ENCODE measurements around the gene VPS51. TPM values are rescaled to one million over a fixed set of nuclear protein-coding genes. Genes with fewer than 3 reads are reported as not detected.

VPS51 gene
- total and polyA plus RNA-seq, 2 experiments from 2014 or later, result 45.3 to 450 TPM

DNA sequence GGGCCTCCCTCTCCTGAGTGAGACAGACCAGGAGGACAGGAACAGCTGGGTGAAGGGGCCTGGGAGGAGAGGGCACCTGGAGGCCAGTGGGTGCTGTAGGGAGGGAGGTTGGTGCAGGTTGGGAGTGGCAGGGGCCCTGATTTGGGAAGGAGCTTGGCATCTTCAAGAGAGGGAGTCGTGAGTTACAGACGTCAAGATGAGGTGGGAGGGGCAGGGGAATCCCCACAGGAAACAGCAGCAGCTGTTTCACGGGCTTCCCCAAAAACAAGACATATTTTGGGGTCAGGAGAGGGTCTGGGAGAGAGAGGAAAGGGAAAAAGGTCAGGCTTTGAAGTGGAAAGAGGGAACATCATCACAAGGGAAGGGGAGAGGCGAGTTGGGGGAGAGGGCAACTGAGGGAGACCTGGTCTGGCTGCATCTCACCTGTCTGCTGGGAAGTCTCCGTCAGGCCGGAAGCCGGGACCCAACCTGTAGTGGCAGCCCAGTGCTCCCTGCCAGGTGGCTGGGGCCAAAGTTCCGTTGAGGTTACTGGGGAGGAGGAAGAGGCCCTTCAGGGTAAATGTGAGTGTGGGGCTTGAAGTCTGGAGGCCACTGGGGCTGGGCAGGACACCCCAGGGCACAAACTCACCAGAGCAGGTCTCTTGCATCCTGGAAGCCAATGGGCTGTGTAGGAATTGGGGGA is 42.0 kb upstream of the VPS51 start (continued):
- TF ChIP-seq, protein P1, sequence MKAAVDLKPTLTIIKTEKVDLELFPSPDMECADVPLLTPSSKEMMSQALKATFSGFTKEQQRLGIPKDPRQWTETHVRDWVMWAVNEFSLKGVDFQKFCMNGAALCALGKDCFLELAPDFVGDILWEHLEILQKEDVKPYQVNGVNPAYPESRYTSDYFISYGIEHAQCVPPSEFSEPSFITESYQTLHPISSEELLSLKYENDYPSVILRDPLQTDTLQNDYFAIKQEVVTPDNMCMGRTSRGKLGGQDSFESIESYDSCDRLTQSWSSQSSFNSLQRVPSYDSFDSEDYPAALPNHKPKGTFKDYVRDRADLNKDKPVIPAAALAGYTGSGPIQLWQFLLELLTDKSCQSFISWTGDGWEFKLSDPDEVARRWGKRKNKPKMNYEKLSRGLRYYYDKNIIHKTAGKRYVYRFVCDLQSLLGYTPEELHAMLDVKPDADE (IDR thresholded peaks at IDR 0.05), result no peak
- TF ChIP-seq, protein P2, sequence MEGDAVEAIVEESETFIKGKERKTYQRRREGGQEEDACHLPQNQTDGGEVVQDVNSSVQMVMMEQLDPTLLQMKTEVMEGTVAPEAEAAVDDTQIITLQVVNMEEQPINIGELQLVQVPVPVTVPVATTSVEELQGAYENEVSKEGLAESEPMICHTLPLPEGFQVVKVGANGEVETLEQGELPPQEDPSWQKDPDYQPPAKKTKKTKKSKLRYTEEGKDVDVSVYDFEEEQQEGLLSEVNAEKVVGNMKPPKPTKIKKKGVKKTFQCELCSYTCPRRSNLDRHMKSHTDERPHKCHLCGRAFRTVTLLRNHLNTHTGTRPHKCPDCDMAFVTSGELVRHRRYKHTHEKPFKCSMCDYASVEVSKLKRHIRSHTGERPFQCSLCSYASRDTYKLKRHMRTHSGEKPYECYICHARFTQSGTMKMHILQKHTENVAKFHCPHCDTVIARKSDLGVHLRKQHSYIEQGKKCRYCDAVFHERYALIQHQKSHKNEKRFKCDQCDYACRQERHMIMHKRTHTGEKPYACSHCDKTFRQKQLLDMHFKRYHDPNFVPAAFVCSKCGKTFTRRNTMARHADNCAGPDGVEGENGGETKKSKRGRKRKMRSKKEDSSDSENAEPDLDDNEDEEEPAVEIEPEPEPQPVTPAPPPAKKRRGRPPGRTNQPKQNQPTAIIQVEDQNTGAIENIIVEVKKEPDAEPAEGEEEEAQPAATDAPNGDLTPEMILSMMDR (conservative IDR thresholded peaks at IDR 0.05; ENCODE audit: low read depth in 2 of 2), result no peak
- no peak for TF ChIP-seq JUNB (IDR thresholded peaks at IDR 0.05; ENCODE audit: unreplicated experiment)

DNA sequence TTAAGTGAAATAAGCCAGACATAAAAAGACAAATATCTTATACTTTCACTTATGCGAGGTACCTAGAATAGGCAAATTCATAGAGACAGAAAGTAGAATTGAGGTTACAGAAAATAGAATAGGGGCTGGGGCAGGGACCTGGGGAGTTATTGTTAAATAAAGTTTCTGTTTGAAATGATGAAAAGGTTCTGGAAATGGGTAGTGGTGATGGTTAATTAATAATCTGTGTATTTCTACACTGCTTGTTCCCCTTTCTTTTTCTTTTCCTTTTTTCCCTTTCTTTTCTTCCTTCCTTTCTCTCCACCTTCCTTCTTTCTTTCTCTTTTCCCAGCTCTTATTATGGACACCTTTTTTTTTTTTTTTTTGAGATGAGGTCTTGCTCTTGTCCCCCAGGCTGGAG is 40.5 kb upstream of the VPS51 start:
- H3K27ac Mint-ChIP-seq, result no peak overlapping the region
- Histone ChIP-seq H3F3A (replicated peaks; ENCODE audit: low read depth) (no peaks in the 10 kb centered on the region), H3K4me2 (no peak overlapping the region), H4K20me1 (replicated peaks; ENCODE audit: insufficient read depth) (no peaks in the 10 kb centered on the region), H2AFZ (no peak overlapping the region), H3K27ac (ENCODE audit: low read depth) (no peak overlapping the region), H3K4me1 (ENCODE audit: insufficient read depth) (no peaks in the 10 kb centered on the region), H3K4me3 (no peak overlapping the region), H3K27me3 (ENCODE audit: insufficient read depth) (no peaks in the 10 kb centered on the region), H3K36me3 (ENCODE audit: insufficient read depth) (no peaks in the 10 kb centered on the region), H3K9me2 (ENCODE audit: insufficient read depth) (no peaks in the 10 kb centered on the region), H3K79me2 (replicated peaks; ENCODE audit: insufficient read depth) (no peaks in the 10 kb centered on the region)
- no peak for DNase-seq (ENCODE audit: low spot score)
- no peaks in the 10 kb centered on the region for H3K4me1 Mint-ChIP-seq
- no peaks in the 10 kb centered on the region for H3K9me3 Mint-ChIP-seq
- no peak overlapping the region for H3K4me3 Mint-ChIP-seq
- ATAC-seq, result no peak
- peaks cover 11% of the 10 kb centered on the region for H3K27me3 Mint-ChIP-seq (ENCODE audit: insufficient read depth, low read depth, poor library complexity)
- no peaks in the 10 kb centered on the region for H3K36me3 Mint-ChIP-seq (ENCODE audit: low read depth)
- TF ChIP-seq STAT1 (IDR thresholded peaks at IDR 0.05; ENCODE audit: unreplicated experiment), result no peak
- TF ChIP-seq, protein P3, sequence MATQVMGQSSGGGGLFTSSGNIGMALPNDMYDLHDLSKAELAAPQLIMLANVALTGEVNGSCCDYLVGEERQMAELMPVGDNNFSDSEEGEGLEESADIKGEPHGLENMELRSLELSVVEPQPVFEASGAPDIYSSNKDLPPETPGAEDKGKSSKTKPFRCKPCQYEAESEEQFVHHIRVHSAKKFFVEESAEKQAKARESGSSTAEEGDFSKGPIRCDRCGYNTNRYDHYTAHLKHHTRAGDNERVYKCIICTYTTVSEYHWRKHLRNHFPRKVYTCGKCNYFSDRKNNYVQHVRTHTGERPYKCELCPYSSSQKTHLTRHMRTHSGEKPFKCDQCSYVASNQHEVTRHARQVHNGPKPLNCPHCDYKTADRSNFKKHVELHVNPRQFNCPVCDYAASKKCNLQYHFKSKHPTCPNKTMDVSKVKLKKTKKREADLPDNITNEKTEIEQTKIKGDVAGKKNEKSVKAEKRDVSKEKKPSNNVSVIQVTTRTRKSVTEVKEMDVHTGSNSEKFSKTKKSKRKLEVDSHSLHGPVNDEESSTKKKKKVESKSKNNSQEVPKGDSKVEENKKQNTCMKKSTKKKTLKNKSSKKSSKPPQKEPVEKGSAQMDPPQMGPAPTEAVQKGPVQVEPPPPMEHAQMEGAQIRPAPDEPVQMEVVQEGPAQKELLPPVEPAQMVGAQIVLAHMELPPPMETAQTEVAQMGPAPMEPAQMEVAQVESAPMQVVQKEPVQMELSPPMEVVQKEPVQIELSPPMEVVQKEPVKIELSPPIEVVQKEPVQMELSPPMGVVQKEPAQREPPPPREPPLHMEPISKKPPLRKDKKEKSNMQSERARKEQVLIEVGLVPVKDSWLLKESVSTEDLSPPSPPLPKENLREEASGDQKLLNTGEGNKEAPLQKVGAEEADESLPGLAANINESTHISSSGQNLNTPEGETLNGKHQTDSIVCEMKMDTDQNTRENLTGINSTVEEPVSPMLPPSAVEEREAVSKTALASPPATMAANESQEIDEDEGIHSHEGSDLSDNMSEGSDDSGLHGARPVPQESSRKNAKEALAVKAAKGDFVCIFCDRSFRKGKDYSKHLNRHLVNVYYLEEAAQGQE (IDR thresholded peaks at IDR 0.05; ENCODE audit: unreplicated experiment), result no peak
- TF ChIP-seq, protein P4, sequence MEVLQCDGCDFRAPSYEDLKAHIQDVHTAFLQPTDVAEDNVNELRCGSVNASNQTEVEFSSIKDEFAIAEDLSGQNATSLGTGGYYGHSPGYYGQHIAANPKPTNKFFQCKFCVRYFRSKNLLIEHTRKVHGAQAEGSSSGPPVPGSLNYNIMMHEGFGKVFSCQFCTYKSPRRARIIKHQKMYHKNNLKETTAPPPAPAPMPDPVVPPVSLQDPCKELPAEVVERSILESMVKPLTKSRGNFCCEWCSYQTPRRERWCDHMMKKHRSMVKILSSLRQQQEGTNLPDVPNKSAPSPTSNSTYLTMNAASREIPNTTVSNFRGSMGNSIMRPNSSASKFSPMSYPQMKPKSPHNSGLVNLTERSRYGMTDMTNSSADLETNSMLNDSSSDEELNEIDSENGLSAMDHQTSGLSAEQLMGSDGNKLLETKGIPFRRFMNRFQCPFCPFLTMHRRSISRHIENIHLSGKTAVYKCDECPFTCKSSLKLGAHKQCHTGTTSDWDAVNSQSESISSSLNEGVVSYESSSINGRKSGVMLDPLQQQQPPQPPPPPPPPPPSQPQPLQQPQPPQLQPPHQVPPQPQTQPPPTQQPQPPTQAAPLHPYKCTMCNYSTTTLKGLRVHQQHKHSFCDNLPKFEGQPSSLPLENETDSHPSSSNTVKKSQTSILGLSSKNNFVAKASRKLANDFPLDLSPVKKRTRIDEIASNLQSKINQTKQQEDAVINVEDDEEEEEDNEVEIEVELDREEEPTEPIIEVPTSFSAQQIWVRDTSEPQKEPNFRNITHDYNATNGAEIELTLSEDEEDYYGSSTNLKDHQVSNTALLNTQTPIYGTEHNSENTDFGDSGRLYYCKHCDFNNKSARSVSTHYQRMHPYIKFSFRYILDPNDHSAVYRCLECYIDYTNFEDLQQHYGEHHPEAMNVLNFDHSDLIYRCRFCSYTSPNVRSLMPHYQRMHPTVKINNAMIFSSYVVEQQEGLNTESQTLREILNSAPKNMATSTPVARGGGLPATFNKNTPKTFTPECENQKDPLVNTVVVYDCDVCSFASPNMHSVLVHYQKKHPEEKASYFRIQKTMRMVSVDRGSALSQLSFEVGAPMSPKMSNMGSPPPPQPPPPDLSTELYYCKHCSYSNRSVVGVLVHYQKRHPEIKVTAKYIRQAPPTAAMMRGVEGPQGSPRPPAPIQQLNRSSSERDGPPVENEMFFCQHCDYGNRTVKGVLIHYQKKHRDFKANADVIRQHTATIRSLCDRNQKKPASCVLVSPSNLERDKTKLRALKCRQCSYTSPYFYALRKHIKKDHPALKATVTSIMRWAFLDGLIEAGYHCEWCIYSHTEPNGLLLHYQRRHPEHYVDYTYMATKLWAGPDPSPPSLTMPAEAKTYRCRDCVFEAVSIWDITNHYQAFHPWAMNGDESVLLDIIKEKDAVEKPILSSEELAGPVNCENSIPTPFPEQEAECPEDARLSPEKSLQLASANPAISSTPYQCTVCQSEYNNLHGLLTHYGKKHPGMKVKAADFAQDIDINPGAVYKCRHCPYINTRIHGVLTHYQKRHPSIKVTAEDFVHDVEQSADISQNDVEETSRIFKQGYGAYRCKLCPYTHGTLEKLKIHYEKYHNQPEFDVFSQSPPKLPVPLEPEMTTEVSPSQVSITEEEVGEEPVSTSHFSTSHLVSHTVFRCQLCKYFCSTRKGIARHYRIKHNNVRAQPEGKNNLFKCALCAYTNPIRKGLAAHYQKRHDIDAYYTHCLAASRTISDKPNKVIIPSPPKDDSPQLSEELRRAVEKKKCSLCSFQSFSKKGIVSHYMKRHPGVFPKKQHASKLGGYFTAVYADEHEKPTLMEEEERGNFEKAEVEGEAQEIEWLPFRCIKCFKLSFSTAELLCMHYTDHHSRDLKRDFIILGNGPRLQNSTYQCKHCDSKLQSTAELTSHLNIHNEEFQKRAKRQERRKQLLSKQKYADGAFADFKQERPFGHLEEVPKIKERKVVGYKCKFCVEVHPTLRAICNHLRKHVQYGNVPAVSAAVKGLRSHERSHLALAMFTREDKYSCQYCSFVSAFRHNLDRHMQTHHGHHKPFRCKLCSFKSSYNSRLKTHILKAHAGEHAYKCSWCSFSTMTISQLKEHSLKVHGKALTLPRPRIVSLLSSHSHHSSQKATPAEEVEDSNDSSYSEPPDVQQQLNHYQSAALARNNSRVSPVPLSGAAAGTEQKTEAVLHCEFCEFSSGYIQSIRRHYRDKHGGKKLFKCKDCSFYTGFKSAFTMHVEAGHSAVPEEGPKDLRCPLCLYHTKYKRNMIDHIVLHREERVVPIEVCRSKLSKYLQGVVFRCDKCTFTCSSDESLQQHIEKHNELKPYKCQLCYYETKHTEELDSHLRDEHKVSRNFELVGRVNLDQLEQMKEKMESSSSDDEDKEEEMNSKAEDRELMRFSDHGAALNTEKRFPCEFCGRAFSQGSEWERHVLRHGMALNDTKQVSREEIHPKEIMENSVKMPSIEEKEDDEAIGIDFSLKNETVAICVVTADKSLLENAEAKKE (CRISPR knock-in tag; IDR thresholded peaks at IDR 0.05), result no peak
- TF ChIP-seq, protein P1 (IDR thresholded peaks at IDR 0.05), result no peak
- TF ChIP-seq POLR2AphosphoS5 (IDR thresholded peaks at IDR 0.05; ENCODE audit: low read depth), result no peak
- TF ChIP-seq NANOG (IDR thresholded peaks at IDR 0.05; ENCODE audit: borderline replicate concordance), result no peak
- TF ChIP-seq EZH2phosphoT487 (IDR thresholded peaks at IDR 0.05; ENCODE audit: unreplicated experiment), result no peak
